Activated CD8-positive, alpha-beta memory T cell treated with anti-CD3 and anti-CD28 coated beads, Interleukin-2, amount 50 U/mL, for 48 hours (primary cell): ENCODE results near the gene SYCP2L.
"Not testable (repeated sequence)": the region's sequence is repeated elsewhere in the genome, so short reads cannot be mapped to it uniquely, and the experiment has no call there.

ENCODE experiments used
- DNase-seq: peaks from one replicate; pipeline ENCODE4 v3.0.0-alpha.2; 2020

Gene SYCP2L

DNA sequence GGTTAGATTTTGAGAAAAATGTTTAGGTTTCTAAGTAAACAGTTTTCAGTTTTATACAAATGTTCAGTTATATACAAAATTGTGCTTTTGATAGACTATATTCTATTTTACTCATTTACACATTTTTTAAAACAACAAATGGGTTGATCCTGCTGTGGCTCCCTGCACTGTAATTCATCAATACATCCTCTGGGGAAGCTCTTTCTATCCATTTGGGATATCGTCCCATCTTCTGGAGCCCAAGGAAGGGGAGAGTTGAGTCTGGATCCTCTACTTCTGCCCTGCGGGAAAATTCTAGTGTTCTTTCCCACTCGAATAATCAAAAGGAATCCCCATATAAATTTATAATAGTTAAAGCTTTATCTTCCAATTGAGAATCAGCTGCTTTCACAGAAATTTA lies 75.0 kb downstream of the SYCP2L start:
- no peak for DNase-seq

DNA sequence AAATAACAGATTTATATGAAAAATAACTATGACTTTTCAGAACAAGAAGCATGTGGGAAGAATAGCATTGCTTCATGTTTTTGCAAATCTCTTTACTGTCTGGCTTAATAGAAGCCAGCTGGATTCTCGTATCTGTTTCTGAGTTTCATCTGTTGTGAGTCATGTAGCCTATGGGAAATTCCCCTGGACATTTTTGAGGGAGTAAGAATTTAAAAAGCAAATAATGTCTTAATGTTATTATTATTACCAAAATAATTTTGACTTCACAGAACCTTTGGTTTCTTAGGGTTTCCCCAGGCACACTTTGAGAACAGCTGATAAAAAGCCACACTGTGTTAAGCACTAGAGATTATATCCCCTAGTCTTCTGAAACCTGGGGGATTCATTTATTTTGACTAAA lies 75.8 kb downstream of the SYCP2L start:
- no peak for DNase-seq

DNA sequence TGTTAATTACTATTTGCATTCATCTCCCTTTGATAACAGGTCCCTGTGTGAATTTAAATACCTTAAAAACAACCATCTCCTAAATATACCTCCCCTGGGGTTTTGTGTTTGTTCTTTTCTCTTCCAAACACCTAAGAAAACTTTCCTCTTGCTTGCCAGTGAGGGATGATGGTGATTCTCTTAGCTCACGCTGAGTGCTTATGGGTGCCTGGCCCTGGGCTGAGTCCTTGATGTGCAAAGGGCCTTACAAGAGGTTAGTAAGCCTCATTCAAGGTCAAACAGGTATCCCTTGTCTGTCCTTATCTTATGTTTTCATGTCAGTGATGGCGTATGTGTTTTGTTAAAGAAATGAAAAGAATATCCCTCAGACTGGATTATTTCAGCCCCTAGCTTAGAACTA lies 76.3 kb downstream of the SYCP2L start:
- no peak for DNase-seq

DNA sequence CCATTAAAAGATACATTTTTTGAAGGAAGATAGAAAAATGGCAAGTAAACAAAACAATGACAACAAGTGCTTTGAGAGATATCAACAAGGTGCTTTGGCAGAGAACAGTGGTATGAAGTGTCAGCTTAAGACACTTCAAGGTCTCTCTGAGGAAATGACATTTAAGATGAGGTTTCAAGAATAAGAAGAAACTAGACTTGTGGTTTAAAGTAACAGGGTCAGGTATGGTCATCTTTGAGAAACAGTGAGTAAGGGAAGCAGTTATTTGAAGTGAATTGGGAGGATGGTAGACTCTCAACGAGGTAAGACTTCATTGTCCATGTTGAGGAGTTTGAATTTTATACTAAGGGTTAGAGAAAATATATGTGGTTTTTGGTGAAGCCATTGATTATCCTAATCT lies 77.8 kb downstream of the SYCP2L start:
- no peak for DNase-seq

DNA sequence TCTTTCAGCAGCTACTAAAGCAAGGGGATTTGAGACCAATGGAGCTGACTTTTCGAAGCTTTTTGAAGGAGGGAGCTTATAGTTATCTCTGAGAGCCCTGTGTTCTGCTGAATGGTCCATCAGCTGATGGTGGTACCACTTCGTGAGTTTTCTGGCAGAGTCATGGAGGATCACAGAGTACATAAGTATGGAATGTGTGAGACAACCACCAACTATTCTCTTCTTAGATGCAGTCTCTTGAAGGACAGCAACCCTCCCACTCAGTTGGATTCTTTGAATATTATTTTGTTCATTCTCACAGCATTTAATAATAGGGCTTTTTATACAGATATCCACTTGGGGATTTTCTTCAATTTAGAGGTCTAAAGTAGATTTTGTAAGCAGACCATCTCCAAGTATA lies 81.9 kb downstream of the SYCP2L start:
- DNase-seq: no peak

DNA sequence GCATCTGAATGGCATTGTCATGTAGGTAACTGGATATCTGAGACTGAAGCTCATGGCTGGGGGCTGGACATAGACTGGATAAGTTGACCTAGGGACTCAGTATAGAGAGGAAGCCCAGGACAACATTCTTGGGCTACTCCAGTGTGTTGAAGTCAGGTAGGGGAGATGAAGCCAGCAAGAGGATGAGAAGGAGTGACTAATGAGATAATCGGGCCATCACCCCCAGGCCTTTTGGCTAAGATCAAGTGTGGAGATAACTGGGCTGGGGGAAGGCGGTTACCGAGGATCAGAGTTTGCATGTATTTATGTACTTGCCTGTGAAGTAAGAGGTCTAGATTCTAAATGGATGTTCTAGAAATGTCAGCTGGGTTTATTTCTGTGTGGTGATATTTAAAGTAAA lies 83.9 kb downstream of the SYCP2L start:
- no peak for DNase-seq

DNA sequence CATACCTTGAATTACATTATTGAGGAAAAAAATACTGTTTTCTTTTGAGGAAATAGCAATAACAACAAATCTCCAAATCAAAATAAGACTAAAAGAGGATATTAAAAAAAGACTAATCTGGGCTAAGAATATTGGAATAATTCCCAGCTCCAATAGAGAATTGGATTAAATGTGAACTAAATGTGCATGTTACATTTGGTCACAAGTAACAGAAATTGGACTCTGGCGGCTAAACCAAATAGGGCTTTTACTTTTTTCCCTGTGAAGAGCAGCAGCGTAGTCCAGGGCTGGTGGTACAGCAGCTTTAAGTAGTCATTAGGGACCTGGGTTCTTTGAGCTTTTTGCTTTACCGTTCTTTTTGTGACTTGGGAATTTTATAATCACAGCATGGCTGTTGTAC lies 85.3 kb downstream of the SYCP2L start:
- DNase-seq: no peak

DNA sequence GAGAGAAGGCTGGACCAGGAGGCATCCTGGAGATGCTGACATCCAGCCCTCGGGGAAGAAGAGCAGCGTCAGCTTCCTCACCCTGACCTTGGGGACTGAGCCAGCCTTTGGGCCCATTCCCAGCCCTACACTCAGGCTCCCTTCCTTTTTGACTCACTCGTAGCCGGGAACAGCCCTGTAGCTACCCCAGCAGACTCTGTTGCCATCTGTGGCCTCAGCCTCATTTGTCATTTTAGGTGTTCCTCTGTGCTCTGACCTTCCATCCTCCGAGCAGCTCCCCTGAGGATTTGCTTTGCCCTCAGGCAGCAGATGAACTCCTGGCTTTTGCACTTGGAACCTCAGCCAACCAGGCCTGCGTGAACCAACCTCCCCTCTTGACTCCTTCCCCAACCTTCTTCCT lies 89.7 kb downstream of the SYCP2L start:
- DNase-seq: no peak

DNA sequence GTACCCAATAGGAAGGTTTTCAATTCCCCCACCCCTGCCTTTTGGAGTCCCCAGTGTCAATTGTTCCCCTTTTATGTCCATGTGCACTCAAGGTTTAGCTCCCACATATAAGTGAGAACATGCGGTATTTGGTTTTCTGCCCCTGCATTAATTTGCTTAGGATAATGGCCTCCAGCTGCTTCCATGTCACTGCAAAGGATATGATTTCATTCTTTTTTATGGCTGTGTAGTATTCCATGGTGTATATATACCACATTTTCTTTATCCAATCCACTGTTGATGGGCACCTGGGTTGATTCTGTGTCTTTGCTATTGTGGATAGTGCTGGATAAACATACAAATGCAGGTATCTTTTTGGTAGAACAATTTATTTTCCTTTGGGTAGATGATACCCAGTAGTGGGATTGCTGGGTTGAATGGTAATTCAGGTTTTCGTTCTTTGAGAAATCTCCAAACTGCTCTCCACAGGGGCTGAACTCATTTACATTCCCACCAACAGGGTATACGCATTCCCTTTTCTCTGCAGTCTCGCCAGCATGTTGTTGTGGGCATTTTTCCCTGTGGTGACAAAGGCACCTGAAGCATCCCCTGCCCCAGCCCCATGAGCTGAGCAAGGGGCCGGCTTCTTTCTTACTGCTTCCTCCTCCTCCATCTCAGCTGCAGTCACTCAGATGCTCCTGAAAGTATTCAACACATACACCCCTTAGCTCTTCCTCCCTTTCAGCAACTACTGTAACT lies 90.5 kb downstream of the SYCP2L start:
- no peak for DNase-seq

DNA sequence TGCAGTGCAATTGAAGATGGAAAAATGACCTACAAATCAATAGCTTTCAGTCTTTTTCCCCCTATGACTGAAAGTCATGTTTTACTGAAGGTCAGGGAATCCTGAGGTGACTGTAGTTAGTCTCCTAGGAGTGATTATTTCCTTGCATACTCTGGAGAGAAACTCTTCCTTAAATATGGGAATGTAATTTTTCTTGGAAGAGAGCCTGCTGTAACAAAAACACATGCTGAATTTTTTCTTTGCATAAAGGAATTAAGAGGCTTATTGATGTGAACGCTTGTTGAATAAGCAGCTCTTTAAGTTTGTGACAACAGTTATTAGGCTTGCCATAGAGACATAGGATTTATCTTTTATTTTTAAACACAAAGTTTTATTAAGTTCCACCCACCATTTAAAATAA lies 92.8 kb downstream of the SYCP2L start:
- no peak for DNase-seq

DNA sequence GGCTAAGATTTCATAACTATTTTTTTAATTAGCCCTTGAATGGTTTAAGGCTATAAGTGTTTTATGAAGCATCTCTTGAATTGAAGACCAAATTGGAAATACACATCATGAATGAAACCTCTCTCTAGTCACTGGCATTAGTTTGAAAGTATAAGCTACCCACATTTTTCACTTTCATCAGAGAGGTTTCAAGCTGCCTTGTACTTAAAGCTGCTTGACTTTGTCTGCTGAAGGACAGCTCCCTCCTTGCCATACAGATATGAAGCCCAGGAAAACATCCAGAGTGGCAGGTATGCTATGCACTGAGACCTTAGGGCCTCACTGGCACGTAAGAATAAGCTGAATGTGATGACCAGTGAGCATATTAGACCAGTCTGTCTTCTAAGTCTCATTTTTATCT lies 94.6 kb downstream of the SYCP2L start:
- DNase-seq: no peak

DNA sequence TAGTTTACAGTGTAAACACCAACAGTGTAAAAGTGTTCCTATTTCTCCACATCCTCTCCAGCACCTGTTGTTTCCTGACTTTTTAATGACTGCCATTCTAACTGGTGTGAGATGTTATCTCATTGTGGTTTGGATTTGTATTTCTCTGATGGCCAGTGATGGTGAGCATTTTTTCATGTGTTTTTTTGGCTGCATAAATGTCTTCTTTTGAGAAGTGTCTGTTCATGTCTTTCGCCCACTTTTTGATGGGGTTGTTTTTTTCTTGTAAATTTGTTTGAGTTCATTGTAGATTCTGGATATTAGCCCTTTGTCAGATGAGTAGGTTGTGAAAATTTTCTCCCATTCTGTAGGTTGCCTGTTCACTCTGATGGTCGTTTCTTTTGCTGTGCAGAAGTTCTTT lies 98.1 kb downstream of the SYCP2L start:
- not testable (repeated sequence) for DNase-seq

DNA sequence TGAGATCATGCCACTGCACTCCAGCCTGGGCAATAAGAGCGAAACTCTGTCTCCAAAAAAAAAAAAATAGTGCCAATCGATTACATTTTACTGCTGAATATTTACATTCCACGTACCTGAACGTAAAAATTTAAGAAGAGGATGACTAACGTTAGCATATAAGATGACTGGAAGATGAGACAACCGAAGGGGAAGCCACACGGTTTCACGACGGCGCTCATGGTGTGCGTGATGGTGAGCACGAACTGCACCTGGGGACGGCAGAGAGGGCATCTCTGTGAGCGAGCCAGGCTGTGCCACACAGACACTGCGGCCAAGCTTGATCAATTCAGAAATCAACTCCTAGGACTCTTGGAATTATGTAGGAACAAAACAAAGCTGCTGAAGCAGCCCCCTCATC lies 102.7 kb downstream of the SYCP2L start:
- no peak for DNase-seq

DNA sequence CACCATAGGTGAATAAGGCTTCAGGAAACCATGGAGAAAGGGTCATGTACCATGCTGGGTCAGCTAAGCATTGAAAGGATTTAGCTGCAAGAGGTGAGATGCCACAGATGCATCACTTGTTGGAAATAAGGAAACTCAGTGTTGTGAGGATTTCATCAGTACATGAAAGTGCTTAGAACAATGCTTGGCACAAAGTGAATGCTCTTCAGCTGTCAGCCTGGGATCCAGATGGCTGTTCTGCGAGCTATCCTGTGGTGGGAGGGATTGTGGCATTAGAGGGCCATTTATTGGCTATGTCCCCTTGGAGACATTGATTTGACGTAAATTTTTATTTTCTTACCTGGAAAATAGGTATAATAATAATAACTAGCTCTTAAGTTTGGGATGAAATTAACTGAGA lies 104.3 kb downstream of the SYCP2L start:
- no peak for DNase-seq

DNA sequence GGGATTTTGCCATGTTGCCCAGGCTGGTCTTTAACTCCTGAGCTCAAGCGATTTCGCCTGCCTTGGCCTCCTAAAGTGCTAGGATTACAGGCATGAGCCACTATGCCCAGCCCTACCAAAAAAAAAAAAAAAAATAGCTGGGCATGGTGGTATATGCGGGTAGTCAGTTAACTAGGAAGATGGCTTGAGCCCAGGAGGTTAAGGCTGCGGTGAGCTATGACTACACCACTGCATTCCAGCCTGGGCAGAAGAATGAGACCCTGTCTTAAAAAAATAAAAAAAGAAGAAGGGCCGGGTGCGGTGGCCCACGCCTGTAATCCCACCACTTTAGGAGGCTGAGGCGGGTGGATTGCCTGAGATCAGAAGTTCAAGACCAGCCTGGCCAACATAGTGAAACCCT lies 107.0 kb downstream of the SYCP2L start:
- DNase-seq: no peak

DNA sequence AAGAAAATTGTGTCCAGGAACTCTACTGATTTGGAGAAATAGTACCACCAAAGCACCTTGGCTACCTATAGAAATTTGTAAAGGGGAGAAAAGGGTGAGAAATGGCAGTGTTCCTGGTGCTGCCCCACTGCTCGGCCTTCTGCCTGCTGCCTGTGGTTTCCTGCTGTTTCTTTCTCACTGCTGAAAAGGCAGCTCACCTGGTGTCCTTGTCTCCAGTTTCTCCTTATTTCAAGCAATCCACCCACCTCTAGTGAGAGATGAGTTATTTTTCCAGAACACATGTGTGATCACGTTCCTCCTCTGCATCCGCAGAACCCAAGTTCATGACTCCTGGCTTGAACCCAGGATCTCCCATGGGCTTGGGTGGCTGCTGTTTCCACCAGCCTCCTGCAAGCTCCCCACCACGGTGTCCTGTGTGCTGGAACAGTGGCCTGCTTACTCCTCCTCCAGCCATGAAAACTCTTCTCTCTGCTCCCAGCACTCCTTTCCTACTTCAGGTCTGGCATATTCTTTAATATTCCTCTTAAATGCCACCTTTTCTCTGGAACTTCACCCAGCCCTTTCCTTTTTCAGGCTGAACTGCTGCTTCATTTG lies 108.4 kb downstream of the SYCP2L start:
- no peak for DNase-seq

DNA sequence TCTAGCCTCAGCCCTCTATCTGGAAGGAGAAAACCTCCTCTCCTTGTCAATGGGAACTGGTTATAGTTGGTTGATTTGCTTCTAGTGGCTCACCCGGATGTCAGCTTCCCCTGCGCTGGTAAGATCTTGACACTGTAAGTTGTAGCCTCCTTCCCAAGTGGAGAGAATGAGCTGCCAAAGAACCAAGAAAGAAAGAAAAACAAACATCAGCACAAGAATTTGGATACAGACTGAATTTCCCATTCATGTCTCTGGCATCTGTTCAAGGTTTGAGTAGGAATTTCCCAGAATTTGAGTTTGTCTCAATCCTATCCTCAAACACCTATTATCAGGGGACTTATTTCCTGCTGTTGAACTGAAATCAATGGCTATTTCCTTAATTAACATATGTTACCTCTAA lies 113.1 kb downstream of the SYCP2L start:
- no peak for DNase-seq

DNA sequence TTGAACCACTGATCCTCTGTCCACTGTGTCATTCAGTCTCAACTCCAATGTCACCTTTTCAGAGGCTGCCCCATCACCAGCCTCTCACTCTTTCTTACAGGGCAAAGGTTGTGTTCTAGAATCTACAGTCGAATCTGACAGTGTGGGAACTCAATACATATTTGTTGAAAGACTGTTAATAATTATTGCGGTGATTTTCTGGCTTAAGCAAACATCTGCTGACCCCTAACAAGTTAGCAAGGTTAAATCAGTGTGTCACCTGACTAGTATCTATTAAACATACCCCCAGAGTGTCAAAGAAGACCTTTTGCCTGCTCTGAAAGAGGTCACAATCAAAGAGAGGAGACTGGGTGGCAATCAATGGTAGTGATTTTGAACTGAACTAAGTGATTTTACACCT lies 115.3 kb downstream of the SYCP2L start:
- DNase-seq: no peak

DNA sequence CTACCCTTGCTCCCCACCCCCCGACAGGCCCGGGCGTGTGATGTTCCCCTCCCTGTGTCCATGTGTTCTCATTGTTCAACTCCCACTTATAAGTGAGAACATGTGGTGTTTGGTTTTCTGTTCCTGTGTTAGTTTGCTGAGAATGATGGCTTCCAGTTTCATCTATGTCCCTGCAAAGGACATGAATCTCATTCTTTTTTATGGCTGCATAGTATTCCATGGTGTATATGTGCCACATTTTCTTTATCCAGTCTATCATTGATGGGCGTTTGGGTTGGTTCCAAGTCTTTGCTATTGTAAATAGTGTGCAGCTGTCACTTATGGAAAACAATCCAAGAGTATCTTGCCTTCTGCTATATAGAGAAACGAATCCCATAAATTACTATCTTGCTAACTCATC lies 116.4 kb downstream of the SYCP2L start:
- DNase-seq: not testable (repeated sequence)

DNA sequence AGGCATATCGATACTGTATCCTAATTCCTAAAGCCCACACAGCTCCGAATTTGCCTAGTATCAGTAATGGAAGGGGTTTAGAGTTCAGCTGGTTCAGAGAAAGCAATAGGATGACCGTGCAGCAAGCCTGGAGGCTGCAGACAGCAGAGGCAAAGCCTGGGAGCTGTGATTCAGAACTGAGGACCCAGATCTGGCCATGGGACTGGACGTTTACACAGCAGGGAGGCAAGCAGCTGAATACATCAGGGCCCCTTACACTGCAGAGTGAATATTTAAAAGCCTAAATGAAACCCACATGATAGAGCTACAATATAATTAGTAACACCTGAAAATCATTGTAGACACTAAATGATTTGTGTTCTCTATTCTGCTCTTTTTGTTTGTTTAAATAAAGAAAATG lies 119.2 kb downstream of the SYCP2L start:
- no peak for DNase-seq

DNA sequence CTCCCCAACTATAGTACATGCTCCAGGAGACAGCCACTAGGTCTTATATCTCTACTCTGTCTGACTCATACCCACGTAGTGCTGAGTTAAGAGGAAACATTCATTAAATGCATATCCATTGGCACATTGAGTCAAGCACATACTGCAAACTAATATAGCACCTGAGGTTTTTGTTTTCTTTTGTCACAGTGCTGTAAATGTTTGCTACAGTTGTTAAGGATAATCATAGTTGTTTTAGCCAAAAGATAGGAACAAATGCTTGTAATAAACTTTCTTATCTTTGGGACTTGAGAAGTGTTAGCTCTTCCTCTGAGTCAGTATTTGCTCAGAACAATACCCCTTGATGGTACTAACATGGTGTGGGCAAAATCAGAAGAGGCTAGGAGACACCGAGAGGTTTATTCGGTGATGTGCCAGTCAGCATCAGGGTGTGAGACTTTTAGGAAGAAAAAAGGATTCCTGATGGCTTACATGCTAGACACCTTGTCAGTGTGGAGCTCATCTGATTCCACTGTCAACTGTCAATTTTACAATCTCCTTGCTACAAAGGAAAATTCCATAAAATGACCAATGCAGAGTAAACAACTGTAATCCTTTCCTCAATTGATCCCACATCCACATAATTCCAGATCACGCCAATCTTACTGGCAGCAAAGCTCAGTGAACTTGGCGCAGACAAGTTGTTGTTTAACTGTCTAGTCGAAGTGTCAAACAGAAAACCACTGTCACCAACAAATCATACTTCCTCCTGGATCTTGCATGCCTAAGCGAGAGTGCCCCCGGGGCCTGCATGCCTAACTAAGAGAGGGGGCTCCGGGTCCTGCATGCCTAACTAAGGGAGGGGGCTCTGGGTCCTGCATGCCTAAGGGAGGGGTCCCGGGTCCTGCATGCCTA lies 121.1 kb downstream of the SYCP2L start:
- DNase-seq: no peak

DNA sequence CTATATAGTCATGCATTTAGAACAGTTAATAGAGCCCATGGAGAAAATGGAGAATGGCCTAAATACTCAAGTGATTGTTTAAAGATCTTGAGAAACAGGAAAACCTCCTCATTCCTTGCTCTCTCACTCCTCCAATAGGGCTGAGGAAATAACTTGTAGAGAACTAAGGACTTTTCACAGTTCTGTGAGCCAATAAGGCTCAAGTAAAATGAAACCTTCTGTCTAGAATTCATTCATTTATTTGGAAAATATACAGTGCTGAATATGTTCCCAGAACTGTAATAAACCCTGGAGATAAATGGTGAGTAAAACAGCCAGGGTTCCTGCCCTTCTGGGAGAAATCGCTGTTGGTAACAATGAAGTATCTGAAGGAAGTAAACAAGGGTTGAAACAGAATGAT lies 122.0 kb downstream of the SYCP2L start:
- DNase-seq: no peak

DNA sequence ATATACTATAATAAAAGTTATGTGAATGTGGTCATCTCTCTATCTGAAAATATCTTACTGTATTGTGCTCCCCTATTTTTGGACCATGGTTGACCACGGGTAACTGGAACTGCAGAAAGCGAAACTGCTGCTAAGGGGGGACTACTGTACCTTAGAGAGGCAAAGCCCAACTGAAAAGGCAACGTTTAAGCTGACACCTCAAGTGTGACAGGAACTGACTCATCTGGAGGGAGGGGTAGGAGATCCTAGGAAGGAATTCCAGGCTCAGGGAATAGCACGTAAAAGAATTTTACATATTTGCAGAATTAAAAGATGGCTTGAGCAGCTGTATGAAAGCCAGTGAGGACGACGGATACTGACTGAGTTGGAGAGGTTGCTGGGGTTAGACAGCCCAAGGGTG lies 122.5 kb downstream of the SYCP2L start:
- DNase-seq: no peak

DNA sequence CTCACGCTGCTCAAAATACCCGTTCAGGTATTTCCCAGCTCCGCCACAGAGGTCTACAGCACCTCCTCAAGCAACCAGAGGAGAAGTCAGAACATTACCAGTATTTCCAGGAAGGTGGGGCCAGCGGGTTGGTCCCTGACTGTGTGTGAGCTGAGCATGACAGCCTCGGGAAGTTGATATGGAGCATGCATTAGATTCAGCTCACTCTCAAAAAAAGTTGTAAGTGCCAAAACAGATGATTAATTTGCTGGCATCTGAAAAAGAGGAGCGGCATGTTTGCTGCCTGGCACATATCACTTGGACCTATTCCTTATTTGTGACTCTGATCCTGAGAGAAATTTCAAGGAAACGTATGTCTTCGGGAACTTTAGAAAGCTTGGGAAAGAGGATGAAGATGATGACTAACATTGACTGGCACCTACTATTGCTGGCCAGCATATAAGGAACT lies 125.0 kb downstream of the SYCP2L start:
- DNase-seq: no peak
